GM23248 (cell line): ENCODE data around the gene CPA5. TPM values are rescaled to one million over a fixed set of nuclear protein-coding genes. Genes with fewer than 3 reads are reported as not detected.
A peak's percentile ranks its signal among the peaks of the same experiment; 100 is the strongest.

ENCODE experiments used
- DNase-seq: peaks from one replicate; pipeline ENCODE4 v3.0.0-alpha.2; 2015
- H2AFZ ChIP-seq: fragments of 200-600 bp; sonication (generic); 2 replicates; pipeline ENCODE4 v1.6.1; 2016; ENCODE audit warnings: antibody characterized with exemption
- H3F3A ChIP-seq: fragments of 200-600 bp; sonication (generic); 2 replicates; pipeline ENCODE4 v1.6.1; 2016; ENCODE audit warnings: mild to moderate bottlenecking, antibody characterized with exemption, mixed run types; ENCODE audit not compliant: insufficient read depth
- H3K27ac ChIP-seq: fragments of 200-600 bp; sonication (generic); 2 replicates; pipeline ENCODE4 v1.5.1; 2016; ENCODE audit warnings: mild to moderate bottlenecking
- H3K27me3 ChIP-seq: fragments of 200-600 bp; sonication (generic); replicated peaks from 2 replicates; pipeline ENCODE4 v1.6.1; 2016; ENCODE audit warnings: mild to moderate bottlenecking; ENCODE audit not compliant: insufficient read depth
- H3K36me3 ChIP-seq: fragments of 200-600 bp; sonication (generic); 2 replicates; pipeline ENCODE4 v1.6.1; 2016; ENCODE audit warnings: low read depth, mild to moderate bottlenecking
- H3K4me1 ChIP-seq: fragments of 200-600 bp; sonication (generic); 2 replicates; pipeline ENCODE4 v1.6.1; 2016; ENCODE audit warnings: mild to moderate bottlenecking; ENCODE audit not compliant: insufficient read depth
- H3K4me2 ChIP-seq: fragments of 200-600 bp; sonication (generic); one replicate; pipeline ENCODE4 v1.6.1; 2016; ENCODE audit warnings: mild to moderate bottlenecking; ENCODE audit not compliant: unreplicated experiment
- H3K4me3 ChIP-seq: fragments of 200-600 bp; sonication (generic); 2 replicates; pipeline ENCODE4 v1.5.1; 2016; ENCODE audit warnings: mild to moderate bottlenecking
- H3K79me2 ChIP-seq: fragments of 200-600 bp; sonication (generic); 2 replicates; pipeline ENCODE4 v1.6.1; 2016; ENCODE audit warnings: mild to moderate bottlenecking; ENCODE audit not compliant: insufficient read depth
- H3K9ac ChIP-seq: fragments of 200-600 bp; sonication (generic); 2 replicates; pipeline ENCODE4 v1.6.1; 2016; ENCODE audit warnings: mild to moderate bottlenecking
- H3K9me2 ChIP-seq: fragments of 200-600 bp; sonication (generic); 2 replicates; pipeline ENCODE4 v1.6.1; 2016; ENCODE audit warnings: mixed run types, mild to moderate bottlenecking, moderate library complexity; ENCODE audit not compliant: insufficient read depth
- H3K9me3 ChIP-seq: fragments of 200-600 bp; sonication (generic); one replicate; pipeline ENCODE4 v1.6.1; 2017; ENCODE audit warnings: low read depth
- H4K20me1 ChIP-seq: fragments of 200-600 bp; sonication (generic); 2 replicates; pipeline ENCODE4 v1.6.0; 2016; ENCODE audit not compliant: insufficient read depth
- EZH2 ChIP-seq: fragments of 200-600 bp; sonication (generic); IDR thresholded peaks from 2 replicates; pipeline ENCODE4 v1.6.1; 2018; ENCODE audit warnings: antibody characterized with exemption, mild to moderate bottlenecking; ENCODE audit not compliant: insufficient read depth, poor library complexity, severe bottlenecking
- EZH2phosphoT487 ChIP-seq: fragments of 200-600 bp; sonication (generic); IDR thresholded peaks from 2 replicates; pipeline ENCODE4 v1.6.1; 2018; ENCODE audit warnings: antibody characterized with exemption, moderate library complexity, mild to moderate bottlenecking, low read depth; ENCODE audit not compliant: insufficient read depth
- WGBS, 2 experiments: methylation state at CpG; one replicate each; pipeline ENCODE4 v1.1.6; 2015 to 2017; ENCODE audit warnings: low lambda C conversion rate in 2 of 2, low coverage in 1 of 2; ENCODE audit errors: missing lambda C conversion rate in 2 of 2; 5-methylcytosine and 5-hydroxymethylcytosine counted together
- in situ Hi-C: fragments of 300-500 bp; cut with MboI; formaldehyde crosslinking; loops from 2 replicates; pipeline ENCODE4 v1.15.0; 2020
- polyA plus RNA-seq: library from polyadenylated mRNA; unstranded; fragments of >200 nt; fragmentation: Nextera tagmentation; extraction: Ambion mirVana; gene quantifications from 2 replicates; pipeline ENCODE4 v1.2.1, GENCODE V29; 2016
- total RNA-seq: library from RNA; depleted of rRNA; stranded (reverse); fragments of >200 nt; shearing (Covaris generic); gene quantifications from 2 replicates; pipeline ENCODE4 v1.2.3, GENCODE V29; 2014

Gene CPA5
- total and polyA plus RNA-seq, 2 experiments from 2014 or later: 0.23 TPM; not detected in 1

DNA sequence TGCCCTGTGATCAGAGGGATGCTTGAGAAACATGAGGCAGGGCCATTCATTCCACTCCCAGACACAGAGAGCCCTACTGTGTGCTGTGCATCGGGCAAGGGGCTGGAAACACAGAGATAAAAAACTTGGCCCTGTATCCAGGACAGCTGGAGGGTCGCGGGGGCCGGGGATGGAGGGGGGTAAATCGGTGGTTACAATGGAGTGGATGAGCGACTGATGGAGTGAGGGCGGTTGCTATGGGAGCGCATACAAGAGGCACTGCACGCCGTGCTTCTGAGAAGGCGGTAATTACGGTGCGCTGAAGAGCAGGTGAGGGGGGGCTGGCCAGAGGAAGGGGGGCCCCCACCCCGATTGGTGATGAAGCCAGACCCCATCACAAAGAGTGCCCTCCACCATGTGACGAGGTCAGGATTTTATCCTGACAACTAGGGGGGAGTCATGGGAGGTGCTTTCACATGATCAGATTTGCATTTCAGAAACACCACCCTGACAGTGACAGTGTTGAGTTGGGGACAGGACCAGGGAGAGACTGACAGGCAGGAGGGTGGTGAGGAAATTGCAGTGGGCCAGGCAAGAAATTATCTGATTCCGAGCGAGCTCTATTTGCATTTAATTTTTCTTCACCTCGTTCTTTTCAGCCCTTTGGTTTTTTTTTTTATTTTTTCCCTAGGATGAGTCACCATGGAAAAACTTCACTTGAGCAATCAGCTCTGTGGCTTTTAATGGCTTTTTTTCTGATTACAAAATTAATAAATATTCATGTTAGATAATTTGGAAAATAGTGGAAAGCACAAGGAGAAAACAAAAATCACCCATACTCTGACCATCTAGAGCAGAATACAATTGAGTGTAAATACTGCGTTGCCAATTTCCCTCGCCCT is 7.8 kb downstream of the CPA5 start:
- H3F3A ChIP-seq: peaks cover 19% of the 10 kb centered on the region
- H3K9me2 ChIP-seq: no peaks in the 10 kb centered on the region
- no peak overlapping the region for H3K27ac ChIP-seq
- H3K9ac ChIP-seq: peak overlapping the region; percentile 35; the same call in 1 of the 2 replicates
- H4K20me1 ChIP-seq: no peaks in the 10 kb centered on the region
- DNase-seq: peak; percentile 79
- H3K4me2 ChIP-seq: peak overlapping the region; percentile 76
- H3K36me3 ChIP-seq: no peaks in the 10 kb centered on the region
- H3K4me1 ChIP-seq: peaks cover 36% of the 10 kb centered on the region
- H3K27me3 ChIP-seq: no peaks in the 10 kb centered on the region
- peak overlapping the region; percentile 69 for H2AFZ ChIP-seq
- in situ Hi-C loops: no loop called here
- no peaks in the 10 kb centered on the region for H3K9me3 ChIP-seq
- WGBS, 2 experiments: 9 to 13% methylated on average over 12 to 20 of the region's 20 CpGs
- H3K79me2 ChIP-seq: no peaks in the 10 kb centered on the region
- no peak for TF ChIP-seq EZH2phosphoT487
- TF ChIP-seq EZH2: no peak
- peak overlapping the region; percentile 66 for H3K4me3 ChIP-seq

DNA sequence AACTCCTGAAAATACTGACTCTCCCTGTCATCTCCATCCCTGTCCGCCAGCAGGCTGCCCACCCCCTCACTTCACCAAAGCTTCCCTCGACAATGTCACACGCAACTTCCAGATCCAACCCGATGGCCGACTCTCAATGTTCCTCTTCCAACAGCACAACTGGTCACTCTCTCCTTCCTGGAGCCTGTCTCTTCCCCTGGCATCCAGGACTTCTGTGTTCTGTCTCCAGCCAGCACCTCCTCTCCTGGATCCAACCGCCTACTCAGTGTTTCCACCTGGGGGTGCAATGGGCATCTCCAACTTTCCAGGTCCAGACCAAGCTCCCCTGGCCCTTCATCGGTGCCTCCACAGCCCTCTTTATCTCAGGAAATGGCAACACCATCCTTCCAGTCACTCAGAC is 8.6 kb downstream of the CPA5 start:
- Histone ChIP-seq H3K4me1 (peaks cover 39% of the 10 kb centered on the region), H3K9me3 (no peaks in the 10 kb centered on the region), H3K9ac (no peak overlapping the region), H3K79me2 (no peaks in the 10 kb centered on the region), H3K27ac (no peak overlapping the region), H2AFZ (no peak overlapping the region), H3K36me3 (no peaks in the 10 kb centered on the region), H3F3A (peaks cover 25% of the 10 kb centered on the region), H3K27me3 (no peaks in the 10 kb centered on the region), H4K20me1 (no peaks in the 10 kb centered on the region), H3K4me3 (no peak overlapping the region), H3K4me2 (peak overlapping the region; percentile 76), H3K9me2 (no peaks in the 10 kb centered on the region)
- DNase-seq: no peak
- TF ChIP-seq EZH2 (no peak), EZH2phosphoT487 (no peak)
- WGBS, 2 experiments: 75 to 81% methylated on average over 7 of the region's 7 CpGs
- in situ Hi-C loops: no loop called here

DNA sequence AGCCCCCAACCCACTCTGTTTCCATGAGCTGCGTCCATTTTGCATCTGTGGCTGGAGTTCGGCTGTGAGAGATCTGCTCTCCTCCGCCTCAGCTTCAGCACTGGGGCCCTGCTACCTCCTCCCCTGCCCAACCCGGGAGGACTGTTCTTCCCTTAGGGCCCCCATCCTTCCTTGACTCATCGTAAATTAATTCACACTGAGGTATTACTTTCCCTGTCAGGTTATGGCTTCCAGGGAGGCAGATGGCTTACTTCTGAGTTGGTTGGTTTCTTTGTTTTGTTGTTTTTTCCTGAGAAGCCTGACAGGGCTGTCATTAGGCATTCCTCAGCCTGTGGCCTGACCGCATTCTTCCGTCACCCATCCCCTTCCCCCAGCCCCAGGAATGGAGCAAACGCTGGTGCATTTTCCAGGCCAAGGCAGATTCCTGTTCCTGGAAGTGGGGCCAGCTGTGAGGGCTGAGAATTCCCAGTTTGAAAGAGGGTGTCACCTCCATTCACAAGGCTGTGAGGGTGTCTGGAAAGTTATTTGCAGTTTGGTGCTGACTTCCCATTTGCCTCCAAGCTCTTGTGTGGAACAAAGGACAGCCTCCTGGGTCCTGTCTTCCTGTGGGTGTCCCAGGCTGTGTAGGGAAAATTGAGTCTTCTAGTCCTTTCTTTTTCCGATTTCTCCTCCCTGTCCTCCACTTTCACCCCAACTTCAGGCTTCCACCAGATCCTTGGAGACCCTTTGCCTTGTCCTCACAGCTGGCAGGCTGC is 11.7 kb downstream of the CPA5 start:
- peak overlapping the region; percentile 75 for H3K27ac ChIP-seq

DNA sequence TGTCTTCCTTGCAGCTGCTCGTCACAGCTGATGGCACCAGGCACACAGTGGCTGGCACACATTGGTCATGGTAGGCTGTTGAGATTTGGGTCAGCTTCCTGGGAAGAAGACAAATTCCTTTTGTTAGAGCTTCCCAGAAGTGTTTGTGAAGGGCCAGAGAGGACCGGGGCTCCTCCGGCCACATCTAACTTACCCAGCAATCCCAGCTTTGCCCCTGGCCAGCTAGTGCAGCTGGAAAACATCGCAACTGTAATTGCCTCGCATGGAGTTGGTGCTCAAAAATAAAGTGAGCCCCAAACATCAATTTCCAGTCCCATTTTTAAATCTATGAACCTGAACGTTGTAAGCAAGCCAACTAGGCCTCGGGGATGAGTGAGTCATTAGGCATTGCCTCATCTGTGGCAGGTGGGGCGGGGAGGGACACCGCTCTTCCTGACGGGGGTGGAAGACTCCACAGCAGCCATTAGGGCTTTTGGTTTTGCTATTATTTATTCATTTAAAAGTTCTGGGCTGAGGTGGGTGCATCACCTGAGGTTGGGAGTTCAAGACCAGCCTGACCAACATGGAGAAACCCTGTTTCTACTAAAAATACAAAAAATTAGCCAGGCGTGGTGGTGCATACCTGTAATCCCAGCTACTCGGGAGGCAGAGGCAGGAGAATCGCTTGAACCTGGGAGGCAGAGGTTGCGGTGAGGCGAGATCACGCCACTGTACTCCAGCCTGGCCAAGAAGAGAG is 12.4 kb downstream of the CPA5 start:
- H3K27ac ChIP-seq: peak overlapping the region; percentile 75
- H2AFZ ChIP-seq: 0 out of 2 replicates have a peak overlapping the region, but pooled peaks have one; percentile 31
- H3K36me3 ChIP-seq: no peaks in the 10 kb centered on the region
- no peaks in the 10 kb centered on the region for H3K9me2 ChIP-seq
- peak overlapping the region; percentile 13; the same call in 1 of the 2 replicates for H3K4me3 ChIP-seq
- H3F3A ChIP-seq: peaks cover 29% of the 10 kb centered on the region
- in situ Hi-C loops: no loop called here
- peak; percentile 84 for DNase-seq
- H3K27me3 ChIP-seq: no peaks in the 10 kb centered on the region
- H3K79me2 ChIP-seq: no peaks in the 10 kb centered on the region
- no peak for TF ChIP-seq EZH2
- no peak for TF ChIP-seq EZH2phosphoT487
- peak overlapping the region; percentile 9; the same call in 1 of the 2 replicates for H3K9ac ChIP-seq
- H4K20me1 ChIP-seq: no peaks in the 10 kb centered on the region
- 64 to 67% methylated on average over 16 of the region's 16 CpGs for WGBS, 2 experiments
- H3K4me2 ChIP-seq: peak overlapping the region; percentile 56
- no peaks in the 10 kb centered on the region for H3K9me3 ChIP-seq
- peaks cover 39% of the 10 kb centered on the region for H3K4me1 ChIP-seq

More for the DNA sequence above, 11.7 kb downstream of the CPA5 start:
- Histone ChIP-seq H3K4me2 (peak overlapping the region; percentile 56), H4K20me1 (no peaks in the 10 kb centered on the region), H2AFZ (peak overlapping the region; percentile 31; the same call in 1 of the 2 replicates), H3K36me3 (no peaks in the 10 kb centered on the region), H3K9ac (peak overlapping the region; percentile 38), H3F3A (peaks cover 29% of the 10 kb centered on the region), H3K9me3 (no peaks in the 10 kb centered on the region), H3K4me3 (peak overlapping the region; percentile 33; the same call in 1 of the 2 replicates), H3K79me2 (no peaks in the 10 kb centered on the region), H3K27me3 (no peaks in the 10 kb centered on the region), H3K9me2 (no peaks in the 10 kb centered on the region), H3K4me1 (peaks cover 39% of the 10 kb centered on the region)
- in situ Hi-C loops: no loop called here
- TF ChIP-seq EZH2 (no peak), EZH2phosphoT487 (peak; percentile 87)
- peak; percentile 94 for DNase-seq
- 8 to 10% methylated on average over 9 of the region's 9 CpGs for WGBS, 2 experiments
